Stimulated activated naive CD8-positive, alpha-beta T cell treated with anti-CD3 and anti-CD28 coated beads, Interleukin-15, amount 100 ng/mL, for 72 hours (primary cell): ENCODE results near the gene TGDS.
"Not testable (repeated sequence)": the region's sequence is repeated elsewhere in the genome, so short reads cannot be mapped to it uniquely, and the experiment has no call there.

Experiments used
- ATAC-seq: fragments of 150-1000 bp; cut with Tn5 transposase; 2 replicates; pipeline ENCODE4 v1.10.0; 2021; ENCODE audit warnings: mild to moderate bottlenecking, moderate library complexity
- DNase-seq, 2 donors: peaks; one replicate each; pipeline ENCODE4 v3.0.0; 2021 to 2022
- H3K27ac Mint-ChIP-seq, 2 donors: one replicate each; pipeline ENCODE4 v1.8.0; 2022; ENCODE audit warnings: mild to moderate bottlenecking in 2 of 2, mixed read lengths in 2 of 2, moderate library complexity in 2 of 2
- H3K27me3 Mint-ChIP-seq: one replicate; pipeline ENCODE4 v1.8.0; 2022; ENCODE audit warnings: mixed read lengths
- H3K4me1 Mint-ChIP-seq: one replicate; pipeline ENCODE4 v1.8.0; 2022; ENCODE audit warnings: mild to moderate bottlenecking, mixed read lengths
- H3K4me3 Mint-ChIP-seq, 2 donors: one replicate each; pipeline ENCODE4 v1.8.0; 2022; ENCODE audit warnings: mild to moderate bottlenecking in 2 of 2, mixed read lengths in 2 of 2, moderate library complexity in 1 of 2
- H3K9me3 Mint-ChIP-seq, 2 donors: one replicate each; pipeline ENCODE4 v1.8.0; 2022; ENCODE audit warnings: mixed read lengths in 2 of 2

TGDS gene

DNA sequence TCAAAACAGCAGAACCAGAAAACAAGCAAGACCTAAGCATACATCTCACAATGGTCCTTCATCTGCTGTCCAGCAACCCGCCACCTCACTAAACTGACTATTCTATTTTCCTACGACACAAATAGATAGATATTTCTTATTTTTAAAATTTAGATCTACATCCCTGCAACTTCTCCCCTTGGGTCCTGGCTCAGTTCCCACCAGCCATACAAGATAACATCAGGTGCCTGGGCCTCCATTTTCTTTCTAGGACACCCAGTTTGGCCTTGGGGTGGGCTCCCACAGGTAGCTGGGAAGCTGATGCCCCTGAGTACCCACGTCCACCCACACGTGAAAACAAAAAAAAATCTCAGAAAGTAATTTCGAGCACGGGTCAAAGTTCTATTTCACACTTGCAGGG, 47.6 kb downstream of the TGDS start:
- DNase-seq (no peak), ATAC-seq (no peak)
- H3K9me3 Mint-ChIP-seq = no peaks in the 10 kb centered on the region
- H3K27ac Mint-ChIP-seq = peak overlapping the region; percentile 99 to 100
- H3K27me3 Mint-ChIP-seq = no peaks in the 10 kb centered on the region
- H3K4me1 Mint-ChIP-seq = peaks cover 32% of the 10 kb centered on the region
- H3K4me3 Mint-ChIP-seq = peak overlapping the region; percentile 87 to 96

- H3K4me3 Mint-ChIP-seq = no peak overlapping the region
- H3K4me1 Mint-ChIP-seq = peaks cover 32% of the 10 kb centered on the region
- no peak for DNase-seq
- H3K9me3 Mint-ChIP-seq = no peaks in the 10 kb centered on the region
- ATAC-seq = no peak
- peak overlapping the region in 1 of 2 donors; percentile 53 for H3K27ac Mint-ChIP-seq
- H3K27me3 Mint-ChIP-seq = no peaks in the 10 kb centered on the region
Observed at GRCh38 chr13:94546061-94546839, 49.7 kb downstream of the TGDS start.

DNA sequence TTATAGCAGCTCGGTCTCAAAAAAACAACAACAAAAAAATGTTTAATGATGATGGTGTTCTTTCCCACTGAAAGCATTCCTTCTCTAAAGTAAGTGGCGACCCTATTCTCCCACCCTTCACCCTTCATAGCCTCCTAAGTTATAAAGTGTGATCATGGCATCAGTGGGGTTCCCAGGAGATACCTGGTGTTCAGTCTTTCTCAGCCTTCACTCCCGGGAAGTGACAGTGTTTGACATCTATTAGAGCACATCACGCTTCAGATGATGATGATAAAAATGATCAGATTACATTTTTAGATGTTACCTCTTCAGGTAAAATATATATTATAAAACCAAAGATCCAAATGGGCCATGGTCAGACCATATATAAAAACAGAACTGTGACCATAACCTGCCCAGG, 51.0 kb downstream of the TGDS start:
- H3K27ac Mint-ChIP-seq = no peak overlapping the region
- H3K27me3 Mint-ChIP-seq = no peaks in the 10 kb centered on the region
- H3K4me3 Mint-ChIP-seq = no peak overlapping the region
- DNase-seq (no peak), ATAC-seq (no peak)
- no peaks in the 10 kb centered on the region for H3K9me3 Mint-ChIP-seq
- peaks cover 24% of the 10 kb centered on the region for H3K4me1 Mint-ChIP-seq

DNA sequence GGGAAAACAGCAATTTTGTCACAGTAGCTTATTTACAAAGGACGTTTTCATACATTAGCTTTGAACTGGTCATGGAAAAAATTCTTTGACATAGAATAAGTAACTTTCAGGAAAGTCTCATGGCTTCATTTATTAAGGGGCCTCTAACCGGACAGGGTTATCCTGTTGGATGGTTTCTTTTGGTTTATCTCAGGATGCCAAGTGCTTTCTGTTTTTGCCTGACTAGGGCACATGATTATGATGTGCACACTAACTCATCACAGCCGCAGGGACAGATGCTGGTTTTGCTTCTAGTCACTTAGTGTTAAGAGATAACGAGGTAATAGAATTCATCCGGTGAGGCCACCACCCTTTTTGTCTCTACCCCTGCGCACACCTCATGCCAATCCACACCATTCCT, 53.0 kb downstream of the TGDS start:
- ATAC-seq (no peak), DNase-seq (no peak)
- no peaks in the 10 kb centered on the region for H3K27me3 Mint-ChIP-seq
- peaks cover 9% of the 10 kb centered on the region for H3K4me1 Mint-ChIP-seq
- H3K9me3 Mint-ChIP-seq = no peaks in the 10 kb centered on the region
- no peak overlapping the region for H3K4me3 Mint-ChIP-seq
- H3K27ac Mint-ChIP-seq = no peak overlapping the region

DNA sequence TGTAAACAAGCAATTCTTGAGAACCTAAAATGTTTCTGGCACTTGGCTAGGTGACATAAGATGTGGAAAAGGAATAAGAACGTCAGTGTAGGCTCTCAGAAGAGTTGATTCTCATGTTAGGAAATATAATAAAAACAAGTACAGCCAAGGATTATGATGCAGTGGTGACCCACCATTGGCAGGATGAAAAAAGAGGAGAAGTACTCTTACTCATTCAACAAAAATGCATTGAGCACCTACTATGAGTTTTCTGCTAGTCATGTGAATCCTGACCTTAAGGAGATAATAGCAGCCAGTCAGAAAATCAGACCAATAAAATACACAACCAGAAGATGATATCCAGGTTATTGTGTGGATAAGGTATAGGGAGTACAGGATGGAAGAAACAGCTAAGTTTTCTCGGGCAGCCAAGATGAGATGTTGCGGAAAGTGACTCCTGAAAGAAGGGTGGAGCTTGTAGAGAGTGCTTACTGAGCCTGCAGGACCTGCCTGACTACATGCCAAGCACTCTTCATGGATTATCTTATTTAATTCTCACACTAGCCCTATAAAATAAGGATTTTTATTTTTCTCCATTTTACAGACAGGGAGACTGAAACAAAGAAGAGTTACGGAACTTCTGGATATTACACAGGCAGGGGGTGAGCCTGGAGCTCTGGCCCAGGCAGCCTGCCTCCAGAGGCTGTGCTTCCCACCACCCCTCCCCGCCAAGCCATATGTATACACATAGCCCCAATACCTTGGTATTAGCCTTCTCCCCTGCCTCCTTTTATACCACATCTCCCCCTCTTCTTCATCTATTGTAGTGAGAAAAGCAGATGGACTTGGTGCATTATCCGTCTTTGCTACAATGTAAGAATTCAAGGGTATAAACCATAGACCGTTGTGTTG, 58.0 kb downstream of the TGDS start:
- no peaks in the 10 kb centered on the region for H3K27me3 Mint-ChIP-seq
- DNase-seq = no peak
- no peak overlapping the region for H3K27ac Mint-ChIP-seq
- H3K4me1 Mint-ChIP-seq = peaks cover 15% of the 10 kb centered on the region
- ATAC-seq = no peak
- no peaks in the 10 kb centered on the region for H3K9me3 Mint-ChIP-seq
- H3K4me3 Mint-ChIP-seq = no peak overlapping the region

DNA sequence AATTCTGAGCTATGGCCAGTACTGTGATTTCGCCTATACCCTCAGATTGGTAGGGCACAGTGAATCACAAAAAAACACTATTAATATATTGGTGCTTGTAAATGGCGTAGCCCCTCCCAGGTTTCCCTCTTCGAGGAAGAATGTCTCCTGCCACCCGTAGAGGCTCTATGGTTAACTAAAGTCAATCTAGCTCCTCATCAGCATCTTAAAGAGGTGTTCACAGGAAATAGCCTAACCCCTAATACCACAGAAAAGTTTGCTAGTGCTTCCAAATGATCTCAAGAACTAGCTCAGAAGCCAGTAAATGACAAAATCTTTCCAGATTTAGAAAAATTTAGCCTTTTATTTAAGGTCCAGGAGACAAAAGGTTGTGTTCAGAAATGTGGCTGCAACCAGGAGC, 60.2 kb downstream of the TGDS start:
- Mint-ChIP-seq H3K4me3 (no peak overlapping the region), H3K4me1 (peaks cover 15% of the 10 kb centered on the region), H3K27me3 (no peaks in the 10 kb centered on the region), H3K27ac (no peak overlapping the region), H3K9me3 (peaks cover 0 to 8% of the 10 kb centered on the region in 2 donors)
- ATAC-seq (no peak), DNase-seq (no peak)

- H3K27me3 Mint-ChIP-seq = no peaks in the 10 kb centered on the region
- ATAC-seq = no peak
- peaks cover 15% of the 10 kb centered on the region for H3K4me1 Mint-ChIP-seq
- H3K27ac Mint-ChIP-seq = no peak overlapping the region
- DNase-seq = no peak
- H3K9me3 Mint-ChIP-seq = peaks cover 0 to 12% of the 10 kb centered on the region in 2 donors
- no peak overlapping the region for H3K4me3 Mint-ChIP-seq
Observed at GRCh38 chr13:94535231-94535630, 60.7 kb downstream of the TGDS start.

GRCh38 chr13:94534166-94534565, 61.8 kb downstream of the TGDS start:
- Mint-ChIP-seq H3K4me3 (no peak overlapping the region), H3K27me3 (no peaks in the 10 kb centered on the region), H3K4me1 (peaks cover 15% of the 10 kb centered on the region), H3K27ac (no peak overlapping the region), H3K9me3 (peaks cover 0 to 22% of the 10 kb centered on the region in 2 donors)
- DNase-seq (no peak), ATAC-seq (no peak)

- H3K4me1 Mint-ChIP-seq = peaks cover 15% of the 10 kb centered on the region
- H3K27ac Mint-ChIP-seq, ATAC-seq, H3K27me3 Mint-ChIP-seq, H3K4me3 Mint-ChIP-seq, DNase-seq: not testable (repeated sequence)
- H3K9me3 Mint-ChIP-seq = peaks cover 4 to 34% of the 10 kb centered on the region in 2 donors
Observed at GRCh38 chr13:94532278-94532677, 63.7 kb downstream of the TGDS start.

GRCh38 chr13:94526956-94527355, 69.0 kb downstream of the TGDS start:
- H3K4me1 Mint-ChIP-seq, ATAC-seq, DNase-seq, H3K27me3 Mint-ChIP-seq, H3K4me3 Mint-ChIP-seq: not testable (repeated sequence)
- Mint-ChIP-seq H3K27ac (peak overlapping the region in 1 of 2 donors; percentile 42), H3K9me3 (peaks cover 4 to 34% of the 10 kb centered on the region in 2 donors)

DNA sequence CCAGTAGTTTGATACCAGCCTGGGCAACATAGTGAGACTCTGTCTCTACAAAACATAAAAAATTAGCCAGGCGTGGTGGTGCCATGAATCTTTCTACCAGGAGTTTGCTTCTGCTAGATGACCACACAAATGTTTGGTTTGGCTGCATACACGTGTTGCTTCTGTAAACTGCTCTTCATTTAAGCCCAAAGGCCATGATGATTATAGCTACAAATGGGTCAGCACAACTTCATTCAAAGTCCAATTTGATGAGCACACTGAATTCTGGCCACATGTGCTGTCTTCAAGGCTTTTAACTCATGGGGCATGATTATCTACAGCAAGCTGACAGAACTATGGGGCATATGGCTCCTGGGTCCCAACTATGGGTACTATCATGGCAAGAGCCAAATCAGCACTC, 70.2 kb downstream of the TGDS start:
- no peak for DNase-seq
- Mint-ChIP-seq H3K4me1 (no peaks in the 10 kb centered on the region), H3K9me3 (peaks cover 4 to 27% of the 10 kb centered on the region in 2 donors), H3K27me3 (no peaks in the 10 kb centered on the region), H3K4me3 (no peak overlapping the region), H3K27ac (no peak overlapping the region)
- ATAC-seq = no peak

- ATAC-seq (no peak), DNase-seq (no peak)
- Mint-ChIP-seq H3K27ac (no peak overlapping the region), H3K27me3 (no peaks in the 10 kb centered on the region), H3K4me3 (no peak overlapping the region), H3K9me3 (peaks cover 4 to 14% of the 10 kb centered on the region in 2 donors), H3K4me1 (no peaks in the 10 kb centered on the region)
Observed at GRCh38 chr13:94524407-94524806, 71.5 kb downstream of the TGDS start.
